Measurements from ENCODE around the gene CLINT1. TPM values are rescaled to one million over a fixed set of nuclear protein-coding genes. Genes with fewer than 3 reads are reported as not detected.

Gene CLINT1
- total and polyA plus RNA-seq, 2 of the 4 experiments (the other 2 are of a cell fraction): 144 to 146 TPM

- H4K20me1 ChIP-seq (ENCODE audit: insufficient read depth, low read length): no peaks in the 10 kb centered on the region; the same call in 1 of the 2 replicates
- ATAC-seq (ENCODE audit: low read depth) (no peak), DNase-seq (no peak)
- no peak overlapping the region for H3K23ac ChIP-seq (ENCODE audit: low read depth, low read length)
- H3K27me3 ChIP-seq (ENCODE audit: control insufficient read depth, insufficient read depth, low read length): no peaks in the 10 kb centered on the region
- dilution Hi-C loops (cut with HindIII; ENCODE audit: low sequenced_read_pairs, unreplicated experiment): loop anchor here (25.0 kb wide), 1 partner anchor 200 kb away; no protein-coding TSS in a partner anchor
- no peak overlapping the region for H3K4me3 ChIP-seq (ENCODE audit: insufficient read depth, low read depth, low read length)
- no peak overlapping the region for H3K4me2 ChIP-seq (ENCODE audit: low read depth, low read length)
- H4K8ac ChIP-seq (ENCODE audit: low read depth in 2 of 2, low read length in 2 of 2): no peak overlapping the region
- TF ChIP-seq SMC3 (IDR thresholded peaks at IDR 0.05; ENCODE audit: low read depth, low read length): no peak
- no peak for TF ChIP-seq CEBPB (IDR thresholded peaks at IDR 0.05; ENCODE audit: low read depth, low read length)
- no peak for TF ChIP-seq MAFK (IDR thresholded peaks at IDR 0.05; ENCODE audit: low read depth, low read length)
- TF ChIP-seq NFE2L2 (IDR thresholded peaks at IDR 0.05; ENCODE audit: low read depth, low read length): no peak
- TF ChIP-seq RCOR1 (IDR thresholded peaks at IDR 0.05; ENCODE audit: insufficient replicate concordance, low read length): no peak
- TF ChIP-seq, protein P1, sequence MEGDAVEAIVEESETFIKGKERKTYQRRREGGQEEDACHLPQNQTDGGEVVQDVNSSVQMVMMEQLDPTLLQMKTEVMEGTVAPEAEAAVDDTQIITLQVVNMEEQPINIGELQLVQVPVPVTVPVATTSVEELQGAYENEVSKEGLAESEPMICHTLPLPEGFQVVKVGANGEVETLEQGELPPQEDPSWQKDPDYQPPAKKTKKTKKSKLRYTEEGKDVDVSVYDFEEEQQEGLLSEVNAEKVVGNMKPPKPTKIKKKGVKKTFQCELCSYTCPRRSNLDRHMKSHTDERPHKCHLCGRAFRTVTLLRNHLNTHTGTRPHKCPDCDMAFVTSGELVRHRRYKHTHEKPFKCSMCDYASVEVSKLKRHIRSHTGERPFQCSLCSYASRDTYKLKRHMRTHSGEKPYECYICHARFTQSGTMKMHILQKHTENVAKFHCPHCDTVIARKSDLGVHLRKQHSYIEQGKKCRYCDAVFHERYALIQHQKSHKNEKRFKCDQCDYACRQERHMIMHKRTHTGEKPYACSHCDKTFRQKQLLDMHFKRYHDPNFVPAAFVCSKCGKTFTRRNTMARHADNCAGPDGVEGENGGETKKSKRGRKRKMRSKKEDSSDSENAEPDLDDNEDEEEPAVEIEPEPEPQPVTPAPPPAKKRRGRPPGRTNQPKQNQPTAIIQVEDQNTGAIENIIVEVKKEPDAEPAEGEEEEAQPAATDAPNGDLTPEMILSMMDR (conservative IDR thresholded peaks at IDR 0.05; ENCODE audit: low read depth, low read length): no peak
- TF ChIP-seq FOS (IDR thresholded peaks at IDR 0.05; ENCODE audit: low read depth, low read length): no peak
- no peak for TF ChIP-seq RAD21 (IDR thresholded peaks at IDR 0.05; ENCODE audit: low read length)
- no peak for TF ChIP-seq RFX5 (IDR thresholded peaks at IDR 0.05; ENCODE audit: low read depth, low read length)
- TF ChIP-seq MXI1 (IDR thresholded peaks at IDR 0.05; ENCODE audit: borderline replicate concordance, low read depth, low read length): no peak
- TF ChIP-seq, protein P2, sequence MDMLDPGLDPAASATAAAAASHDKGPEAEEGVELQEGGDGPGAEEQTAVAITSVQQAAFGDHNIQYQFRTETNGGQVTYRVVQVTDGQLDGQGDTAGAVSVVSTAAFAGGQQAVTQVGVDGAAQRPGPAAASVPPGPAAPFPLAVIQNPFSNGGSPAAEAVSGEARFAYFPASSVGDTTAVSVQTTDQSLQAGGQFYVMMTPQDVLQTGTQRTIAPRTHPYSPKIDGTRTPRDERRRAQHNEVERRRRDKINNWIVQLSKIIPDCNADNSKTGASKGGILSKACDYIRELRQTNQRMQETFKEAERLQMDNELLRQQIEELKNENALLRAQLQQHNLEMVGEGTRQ (IDR thresholded peaks at IDR 0.05; ENCODE audit: low read depth, low read length): no peak
- TF ChIP-seq POLR2A (IDR thresholded peaks at IDR 0.05; ENCODE audit: low read depth, low read length): no peak
- no peaks in the 10 kb centered on the region for H3K9me3 ChIP-seq (ENCODE audit: control insufficient read depth, insufficient read depth, low read length)
- peaks cover 22% of the 10 kb centered on the region for H3K36me3 ChIP-seq (ENCODE audit: control insufficient read depth, insufficient read depth, low read length)
- H2AK9ac ChIP-seq (replicated peaks; ENCODE audit: low read depth, low read length, poor library complexity): no peak overlapping the region
- BruUV-seq (replicated peaks): no TSS peak
- H3K14ac ChIP-seq (replicated peaks; ENCODE audit: low read depth, low read length): no peak overlapping the region
- H2BK20ac ChIP-seq (ENCODE audit: low read depth, low read length): no peak overlapping the region
- H4K91ac ChIP-seq (ENCODE audit: insufficient read depth, low read depth, low read length): no peak overlapping the region
- no peak overlapping the region for H2BK5ac ChIP-seq (ENCODE audit: low read depth, low read length, poor library complexity, severe bottlenecking)
- POLR2A ChIA-PET (ENCODE audit: unreplicated experiment): no interaction called here
- H3K18ac ChIP-seq (ENCODE audit: low read depth, low read length): no peak overlapping the region
- no peak overlapping the region for H3K9ac ChIP-seq (ENCODE audit: low read depth, low read length)
- no peak overlapping the region for H4K5ac ChIP-seq (ENCODE audit: low read depth, low read length)
- H2AK5ac ChIP-seq (ENCODE audit: low read depth, low read length): no peak overlapping the region
- H2AFZ ChIP-seq (replicated peaks; ENCODE audit: low read length, poor library complexity): no peak overlapping the region
- no peak overlapping the region for H3K4ac ChIP-seq (ENCODE audit: low read depth, low read length)
- WGBS, 2 experiments (ENCODE audit: extremely low coverage in 2 of 2, insufficient read length in 1 of 2): no CpG with 5 or more reads among the region's 2 CpGs
- H3K27ac ChIP-seq (ENCODE audit: insufficient read depth, low read length): no peak overlapping the region; the same call in 1 of the 2 replicates
- peaks cover 2% of the 10 kb centered on the region; the same call in 1 of the 2 replicates for H3K4me1 ChIP-seq (ENCODE audit: control insufficient read depth, insufficient read depth, low read length)
- CTCF ChIA-PET: interaction anchor here (1.1 kb wide), 2 partner anchors 137 to 183 kb away, joined by 4 read pairs; no protein-coding TSS in a partner anchor
- in situ Hi-C loops (cut with MboI; ENCODE audit: low sequenced_read_pairs): no loop called here
- intact Hi-C loops (cut with micrococcal nuclease): loop anchor here (10.0 kb wide), 1 partner anchor 363 kb away; no protein-coding TSS in a partner anchor
- no peak overlapping the region for H2BK15ac ChIP-seq (ENCODE audit: low read depth, low read length)
- no peak overlapping the region for H2BK120ac ChIP-seq (ENCODE audit: low read depth, low read length)
- H3K56ac ChIP-seq (ENCODE audit: extremely low read depth, insufficient read depth, low read length): no peak overlapping the region
- no peaks in the 10 kb centered on the region for H3K9me1 ChIP-seq (ENCODE audit: insufficient read depth, low read length)
- peaks cover 6 to 21% of the 10 kb centered on the region in 2 experiments for H3K79me1 ChIP-seq (ENCODE audit: low read depth in 1 of 2, low read length in 2 of 2)
Observed at GRCh38 chr5:157812086-157812485, 46.9 kb downstream of the CLINT1 start.

Data from IMR-90 (cell line).